Stimulated activated naive CD8-positive, alpha-beta T cell treated with anti-CD3 and anti-CD28 coated beads, Interleukin-15, Interleukin-2, amounts not matched to agents 100 U/mL and 50 U/mL, for 24 hours (primary cell): ENCODE measurements around the gene DISC1.
"Not testable (repeated sequence)": the region's sequence is repeated elsewhere in the genome, so short reads cannot be mapped to it uniquely, and the experiment has no call there.

ENCODE experiments used
- ATAC-seq: fragments of 150-1000 bp; cut with Tn5 transposase; one replicate; pipeline ENCODE4 v1.10.0; 2021
- DNase-seq: peaks from one replicate; pipeline ENCODE4 v3.0.0; 2021

Gene DISC1

GRCh38 chr1:231959225-231959884 lies 332.8 kb downstream of the DISC1 start:
- DNase-seq (no peak), ATAC-seq (no peak)

DNA sequence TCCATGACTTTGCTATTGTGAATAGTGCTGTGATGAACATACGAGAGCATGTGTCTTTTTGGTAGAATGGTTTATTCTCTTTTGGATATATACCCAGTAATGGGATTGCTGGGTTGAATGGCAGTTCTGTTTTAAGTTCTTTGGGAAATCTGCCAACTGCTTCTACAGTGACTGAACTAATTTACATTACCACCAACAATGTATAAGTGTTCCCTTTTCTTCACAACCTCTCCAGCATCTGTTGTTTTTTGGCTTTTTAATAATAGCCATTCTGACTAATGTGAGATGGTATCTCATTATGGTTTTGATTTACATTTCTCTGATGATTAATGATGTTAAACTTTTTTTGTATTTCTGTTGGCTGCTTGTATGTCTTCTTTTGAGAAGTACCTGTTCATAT lies 335.2 kb downstream of the DISC1 start:
- ATAC-seq, DNase-seq: not testable (repeated sequence)

DNA sequence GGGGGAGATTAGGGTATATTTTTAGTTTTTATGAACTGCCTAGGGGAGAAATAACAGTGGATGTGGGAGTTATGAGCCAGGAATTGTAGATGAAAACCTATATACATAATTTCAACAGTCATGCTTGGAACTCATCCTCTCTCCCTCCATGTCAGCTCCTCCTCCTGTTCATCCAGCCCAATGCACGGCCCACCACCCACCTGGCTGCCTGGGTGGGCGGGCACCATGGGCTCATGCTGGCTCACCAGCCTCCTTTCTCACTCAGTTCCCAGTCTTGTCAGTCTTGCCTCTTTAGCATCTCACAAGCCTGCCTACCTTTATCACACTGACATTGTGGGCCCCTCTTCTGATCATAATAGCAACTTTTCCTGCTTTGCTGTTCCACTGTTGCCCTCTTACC lies 336.0 kb downstream of the DISC1 start:
- no peak for DNase-seq
- no peak for ATAC-seq

DNA sequence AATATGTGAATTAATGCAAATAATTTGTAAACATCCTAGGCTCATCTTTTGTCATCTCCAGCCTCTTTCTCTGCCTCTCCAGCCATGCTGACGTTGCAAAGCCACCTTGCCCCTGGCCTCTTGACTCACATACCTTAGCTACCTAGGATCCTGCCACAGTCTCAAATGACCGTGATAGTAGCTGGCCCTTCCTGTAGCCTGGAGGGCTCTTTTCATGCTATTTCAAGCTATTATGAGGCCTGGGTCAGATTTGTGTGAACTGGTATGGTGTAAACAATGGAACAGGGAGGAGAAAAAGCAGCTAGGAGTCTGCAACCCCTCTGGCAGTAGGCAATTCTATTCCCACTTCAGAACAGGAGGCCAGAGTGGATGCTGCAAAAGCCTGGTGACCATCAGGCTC lies 337.7 kb downstream of the DISC1 start:
- ATAC-seq (no peak), DNase-seq (no peak)

- no peak for DNase-seq
- ATAC-seq, result no peak
These were observed 338.4 kb downstream of the DISC1 start for GRCh38 chr1:231964961-231965360.

DNA sequence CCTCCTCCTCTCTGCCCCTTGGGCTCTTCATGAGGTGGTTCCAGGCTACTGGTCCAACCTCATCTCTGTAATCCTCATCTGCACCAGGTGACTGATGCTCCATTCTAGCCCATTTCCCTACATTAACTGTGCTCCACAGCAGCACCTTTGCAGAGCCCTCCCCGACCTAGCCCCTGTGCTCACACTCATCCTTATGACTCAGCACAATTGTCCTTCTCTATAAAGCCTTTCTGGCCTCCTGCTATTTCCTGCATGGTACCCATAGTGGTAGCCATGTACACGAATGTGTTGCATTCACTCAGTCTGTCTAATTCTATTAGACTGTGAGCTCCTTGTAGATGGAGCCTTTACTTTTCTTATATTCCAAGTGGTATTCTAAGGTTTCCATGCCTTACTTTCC lies 339.0 kb downstream of the DISC1 start:
- ATAC-seq (no peak), DNase-seq (no peak)

DNA sequence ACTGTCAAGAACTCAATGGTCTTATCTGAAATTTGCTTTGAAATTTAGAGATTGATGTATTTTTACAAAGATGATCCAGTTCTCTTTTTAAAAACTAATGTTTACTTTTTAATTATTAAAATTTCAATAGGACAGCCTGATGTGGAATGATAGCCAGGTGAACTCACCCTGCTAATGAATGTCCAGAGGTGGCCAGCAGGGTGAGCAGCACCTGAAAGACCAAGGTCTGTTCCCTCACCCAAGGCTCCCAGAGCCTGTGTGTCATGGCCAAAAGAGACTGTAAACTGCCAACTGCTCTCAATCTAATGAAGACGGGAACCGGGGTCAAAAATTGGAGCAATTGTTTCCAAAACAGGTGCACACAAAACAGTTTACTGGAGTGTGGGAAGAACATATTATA lies 340.4 kb downstream of the DISC1 start:
- no peak for DNase-seq
- no peak for ATAC-seq

- no peak for ATAC-seq
- no peak for DNase-seq
These were observed 342.5 kb downstream of the DISC1 start for GRCh38 chr1:231969076-231969475.

DNA sequence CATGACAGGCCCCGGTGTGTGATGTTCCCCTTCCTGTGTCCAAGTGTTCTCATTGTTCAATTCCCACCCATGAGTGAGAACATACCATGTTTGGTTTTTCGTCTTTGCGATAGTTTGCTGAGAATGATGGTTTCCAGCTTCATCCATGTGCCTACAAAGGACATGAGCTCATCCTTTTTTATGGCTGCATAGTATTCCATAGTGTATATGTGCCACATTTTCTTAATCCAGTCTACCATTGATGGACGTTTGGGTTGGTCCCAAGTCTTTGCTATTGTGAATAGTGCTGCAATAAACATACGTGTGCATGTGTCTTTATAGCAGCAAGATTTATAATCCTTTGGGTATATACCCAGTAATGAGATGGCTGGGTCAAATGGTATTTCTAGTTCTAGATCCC lies 343.2 kb downstream of the DISC1 start:
- not testable (repeated sequence) for ATAC-seq, DNase-seq

DNA sequence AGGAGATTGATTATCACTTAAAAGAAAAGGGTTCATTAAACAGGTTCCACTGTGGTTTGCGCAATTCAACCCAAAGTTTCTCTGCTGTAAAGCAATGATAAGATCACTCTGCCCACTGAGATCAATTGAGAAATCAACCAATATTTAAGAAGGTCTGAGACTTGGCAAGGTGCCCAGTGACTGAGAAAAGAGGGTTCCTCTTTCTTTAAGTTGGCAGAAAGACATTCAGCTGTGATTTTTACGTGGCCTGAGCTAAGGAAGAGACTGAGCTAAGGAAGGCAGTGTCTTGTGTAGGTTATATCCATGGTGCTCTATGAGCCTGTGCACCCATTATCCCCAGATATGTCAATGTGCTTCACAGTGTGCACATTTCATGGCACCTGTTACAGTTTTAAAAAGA lies 344.1 kb downstream of the DISC1 start:
- no peak for DNase-seq

GRCh38 chr1:231971397-231972110 lies 345.0 kb downstream of the DISC1 start:
- ATAC-seq, result no peak
- no peak for DNase-seq

More for the DNA sequence above, 344.1 kb downstream of the DISC1 start:
- no peak for ATAC-seq

- ATAC-seq (no peak), DNase-seq (no peak)
These were observed 345.5 kb downstream of the DISC1 start for GRCh38 chr1:231972111-231972445.

GRCh38 chr1:231973830-231974229 lies 347.2 kb downstream of the DISC1 start:
- ATAC-seq, result peak; percentile 88
- peak; percentile 20 for DNase-seq

GRCh38 chr1:231976231-231976630 lies 349.6 kb downstream of the DISC1 start:
- ATAC-seq, result no peak
- no peak for DNase-seq

DNA sequence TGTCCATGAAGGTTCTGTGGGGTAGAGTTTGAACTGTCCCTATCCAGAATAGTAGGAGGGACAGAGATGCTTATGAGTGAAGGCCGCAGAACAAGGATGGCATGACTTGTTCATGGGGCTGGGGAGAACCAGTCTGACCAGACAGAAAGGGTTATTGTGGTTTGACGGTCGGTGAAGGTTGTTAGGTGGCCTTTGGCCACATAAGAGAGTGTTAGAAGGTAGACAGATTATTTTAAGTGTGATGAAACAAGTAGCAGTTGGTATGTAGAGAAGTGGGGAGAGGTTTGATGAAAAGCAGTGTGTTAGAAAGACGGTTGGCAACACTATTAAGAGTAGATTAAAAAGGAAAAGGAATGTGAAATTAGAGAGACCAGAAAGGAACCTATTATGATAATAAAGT lies 355.1 kb downstream of the DISC1 start:
- no peak for DNase-seq
- ATAC-seq, result no peak

DNA sequence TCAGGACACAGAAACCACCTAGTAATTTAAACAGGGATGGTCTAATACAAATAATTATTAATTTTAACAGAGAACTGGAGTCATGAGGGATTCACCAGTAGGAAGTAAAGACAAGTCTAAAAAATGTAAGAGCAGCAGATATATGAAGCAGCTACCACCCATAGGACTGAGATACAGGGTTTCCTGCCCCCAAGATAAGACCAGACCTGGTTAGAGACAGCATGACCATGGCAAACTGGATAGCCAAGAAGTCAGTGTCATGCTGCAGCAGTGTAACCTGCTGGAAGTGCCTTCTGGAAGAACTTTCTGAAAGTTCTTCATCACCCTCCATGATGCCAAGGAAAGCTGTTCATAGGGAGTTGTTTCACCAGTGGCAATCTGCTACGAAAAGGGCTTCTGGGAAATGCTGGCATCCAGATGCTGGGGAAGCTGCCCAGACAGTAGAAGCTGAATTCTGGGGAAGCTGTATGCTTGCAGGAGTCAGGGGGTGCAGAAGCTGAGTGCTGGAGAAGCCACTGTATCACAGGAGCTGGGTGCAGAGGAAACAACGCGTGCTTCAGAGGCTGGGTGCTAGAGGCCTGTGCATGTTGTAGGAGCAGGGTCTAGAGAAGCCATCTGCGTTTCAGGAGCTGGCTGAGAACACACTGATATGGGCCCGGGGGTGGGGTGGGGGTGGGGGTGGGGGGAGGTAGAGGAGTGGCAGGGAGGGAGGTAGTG lies 356.4 kb downstream of the DISC1 start:
- ATAC-seq (no peak), DNase-seq (no peak)

GRCh38 chr1:231983588-231984193 lies 357.1 kb downstream of the DISC1 start:
- DNase-seq, result no peak
- ATAC-seq, result no peak

GRCh38 chr1:231985296-231986023 lies 358.9 kb downstream of the DISC1 start:
- ATAC-seq, result no peak
- no peak for DNase-seq

GRCh38 chr1:231986631-231987336 lies 360.2 kb downstream of the DISC1 start:
- DNase-seq (no peak), ATAC-seq (no peak)

DNA sequence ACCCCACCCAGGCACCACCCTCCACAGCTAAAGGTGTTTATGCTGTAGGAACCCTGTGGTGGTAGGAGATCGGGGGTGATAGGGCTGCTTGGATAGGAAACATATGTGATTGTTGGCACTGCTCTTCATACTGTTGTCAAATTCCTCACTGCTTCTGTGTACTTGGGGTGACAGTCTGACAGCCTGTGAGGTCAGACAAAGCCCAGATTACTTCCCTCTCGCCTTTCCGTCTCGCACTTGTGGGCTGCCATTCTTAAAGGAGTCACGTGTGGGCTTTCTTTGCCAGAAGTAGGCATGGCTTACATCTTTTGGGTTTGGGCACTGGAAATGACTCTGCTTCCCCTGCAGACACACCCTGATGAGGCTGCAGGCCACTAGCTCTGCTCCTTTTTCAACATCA lies 363.8 kb downstream of the DISC1 start:
- DNase-seq, result no peak
- ATAC-seq, result no peak

GRCh38 chr1:231991231-231991630 lies 364.6 kb downstream of the DISC1 start:
- no peak for ATAC-seq

More at GRCh38 chr1:231991231-231991630, 364.6 kb downstream of the DISC1 start:
- DNase-seq, result no peak
